ENCODE results near the gene IFIT5.
A peak's percentile ranks its signal among the peaks of the same experiment; 100 is the strongest.
"Not testable (repeated sequence)": the region's sequence is repeated elsewhere in the genome, so short reads cannot be mapped to it uniquely, and the experiment has no call there.

IFIT5 gene

GRCh38 chr10:89393898-89394297, 20.5 kb upstream of the IFIT5 start:
- no peak for DNase-seq (ENCODE audit: low read depth, low spot score)

GRCh38 chr10:89395141-89395540, 19.2 kb upstream of the IFIT5 start:
- no peak for DNase-seq (ENCODE audit: low read depth, low spot score)

GRCh38 chr10:89398003-89398749, 16.2 kb upstream of the IFIT5 start:
- no peak for DNase-seq (ENCODE audit: low read depth, low spot score)

GRCh38 chr10:89399956-89400355, 14.4 kb upstream of the IFIT5 start:
- DNase-seq (ENCODE audit: low read depth, low spot score): no peak

- no peak for DNase-seq (ENCODE audit: low read depth, low spot score)
Measured at GRCh38 chr10:89403043-89403442, 11.3 kb upstream of the IFIT5 start.

- no peak for DNase-seq (ENCODE audit: low read depth, low spot score)
Measured at GRCh38 chr10:89404104-89405047, 10.0 kb upstream of the IFIT5 start.

- DNase-seq (ENCODE audit: low read depth, low spot score): not testable (repeated sequence)
Measured at GRCh38 chr10:89406178-89406577, 8.2 kb upstream of the IFIT5 start.

GRCh38 chr10:89407792-89408191, 6.6 kb upstream of the IFIT5 start:
- DNase-seq (ENCODE audit: low read depth, low spot score): not testable (repeated sequence)

- not testable (repeated sequence) for DNase-seq (ENCODE audit: low read depth, low spot score)
Measured at GRCh38 chr10:89409282-89409681, 5.1 kb upstream of the IFIT5 start.

GRCh38 chr10:89410551-89410950, 3.8 kb upstream of the IFIT5 start:
- not testable (repeated sequence) for DNase-seq (ENCODE audit: low read depth, low spot score)

GRCh38 chr10:89411135-89411534, 3.2 kb upstream of the IFIT5 start:
- DNase-seq (ENCODE audit: low read depth, low spot score): not testable (repeated sequence)

- not testable (repeated sequence) for DNase-seq (ENCODE audit: low read depth, low spot score)
Measured at GRCh38 chr10:89412276-89412675, 2.1 kb upstream of the IFIT5 start.

GRCh38 chr10:89413398-89413912, 913 bp upstream of the IFIT5 start:
- no peak for DNase-seq (ENCODE audit: low read depth, low spot score)

- peak; percentile 21 for DNase-seq (ENCODE audit: low read depth, low spot score)
Measured at GRCh38 chr10:89414879-89415821, 782 bp downstream of the IFIT5 start.

GRCh38 chr10:89416465-89416864, 2.1 kb downstream of the IFIT5 start:
- DNase-seq (ENCODE audit: low read depth, low spot score): no peak

GRCh38 chr10:89419548-89419947, 5.2 kb downstream of the IFIT5 start:
- no peak for DNase-seq (ENCODE audit: low read depth, low spot score)

- DNase-seq (ENCODE audit: low read depth, low spot score): no peak
Measured at GRCh38 chr10:89421018-89421476, 6.7 kb downstream of the IFIT5 start.

GRCh38 chr10:89425000-89425399, 10.6 kb downstream of the IFIT5 start:
- no peak for DNase-seq (ENCODE audit: low read depth, low spot score)

- peak; percentile 36 for DNase-seq (ENCODE audit: low read depth, low spot score)
Measured at GRCh38 chr10:89426230-89426868, 12.0 kb downstream of the IFIT5 start.

GRCh38 chr10:89427629-89428028, 13.3 kb downstream of the IFIT5 start:
- no peak for DNase-seq (ENCODE audit: low read depth, low spot score)

GRCh38 chr10:89428877-89429276, 14.5 kb downstream of the IFIT5 start:
- DNase-seq (ENCODE audit: low read depth, low spot score): no peak
